ENCODE data around the gene TLE4. TPM values are rescaled to one million over a fixed set of nuclear protein-coding genes. Genes with fewer than 3 reads are reported as not detected.
"Not testable (repeated sequence)": the region's sequence is repeated elsewhere in the genome, so short reads cannot be mapped to it uniquely, and the experiment has no call there.

The TLE4 gene
- total and polyA plus RNA-seq, 5 experiments from 2014 or later = 25.3 to 110 (median 37.8) TPM

DNA sequence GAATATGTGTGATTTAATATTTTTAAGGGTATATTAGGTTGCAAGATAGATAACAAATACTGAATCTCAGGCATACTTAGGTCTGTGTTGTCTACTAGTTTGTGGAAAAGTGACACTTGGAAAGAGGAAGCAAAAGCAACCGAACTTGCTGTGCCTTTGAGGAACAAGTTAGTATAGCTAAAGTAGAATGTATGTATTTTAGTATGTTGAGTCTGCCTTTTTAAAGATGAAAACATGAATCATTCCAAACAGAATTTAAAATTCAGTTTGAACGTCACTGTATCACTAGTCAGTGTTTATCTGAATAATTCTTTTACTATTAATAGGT, 12.9 kb downstream of the TLE4 start:
- H3K27me3 Mint-ChIP-seq = no peaks in the 10 kb centered on the region
- H3K4me3 Mint-ChIP-seq = peak overlapping the region in 8 of 10 donors; percentile 54 to 75 (median 70)
- H3K9me3 Mint-ChIP-seq = no peaks in the 10 kb centered on the region
- H3K4me1 Mint-ChIP-seq = peaks cover 50 to 89% (median 84%) of the 10 kb centered on the region in 4 donors
- peak overlapping the region in 5 of 10 donors; percentile 75 to 91 (median 86) for H3K27ac Mint-ChIP-seq
- DNase-seq = no peak
- ATAC-seq = no peak
- POLR2A ChIA-PET = interaction anchor here (0.9 to 8.6 kb wide), 3 partner anchors 11 to 13 kb away, joined by 3 to 75 read pairs (median 3); partner anchors contain the start of gene TLE4
- H3K36me3 Mint-ChIP-seq = peaks cover 5 to 25% (median 19%) of the 10 kb centered on the region in 3 donors

DNA sequence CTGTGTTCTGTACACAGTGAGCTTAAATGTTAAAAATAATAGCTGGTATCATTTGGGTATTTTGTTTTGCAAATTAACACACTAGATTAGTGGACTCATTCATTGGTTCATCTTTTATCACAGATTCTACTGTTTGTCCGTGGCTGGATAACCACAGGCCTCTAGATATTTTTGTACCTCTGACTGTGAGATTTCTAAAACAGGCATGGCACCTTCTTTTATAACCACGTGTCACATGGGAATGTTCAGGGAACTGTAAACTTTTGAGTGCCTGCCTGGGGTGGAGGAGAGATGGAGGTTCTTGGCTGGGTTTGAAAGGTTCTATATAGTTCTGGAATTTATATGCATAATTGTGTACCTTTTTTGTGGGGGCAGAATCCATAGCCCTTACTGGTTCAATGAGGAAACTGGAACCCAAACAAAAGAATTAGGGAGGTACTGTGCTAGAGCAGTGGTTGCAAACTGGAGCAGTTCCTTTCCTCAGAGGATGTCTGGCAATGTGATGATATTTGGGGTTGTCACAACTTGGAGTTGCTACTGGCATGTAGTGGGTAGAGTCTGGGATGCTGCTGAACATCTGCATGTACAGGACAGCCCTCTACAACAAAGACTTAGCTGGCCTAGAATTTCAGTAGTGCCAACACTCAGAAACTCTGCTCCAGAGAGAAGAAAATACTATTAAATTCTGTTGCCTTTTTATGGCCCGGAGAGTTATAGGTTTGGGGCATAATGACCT, 16.9 kb downstream of the TLE4 start:
- peak overlapping the region in 1 of 10 donors; percentile 11 for H3K4me3 Mint-ChIP-seq
- H3K27me3 Mint-ChIP-seq = no peaks in the 10 kb centered on the region
- POLR2A ChIA-PET = no interaction called here
- peaks cover 54 to 88% (median 81%) of the 10 kb centered on the region in 4 donors for H3K4me1 Mint-ChIP-seq
- H3K36me3 Mint-ChIP-seq = peaks cover 5 to 19% (median 17%) of the 10 kb centered on the region in 3 donors
- H3K27ac Mint-ChIP-seq = peak overlapping the region in 2 of 10 donors; percentile 37 to 77
- DNase-seq (no peak), ATAC-seq (no peak)
- no peaks in the 10 kb centered on the region for H3K9me3 Mint-ChIP-seq

DNA sequence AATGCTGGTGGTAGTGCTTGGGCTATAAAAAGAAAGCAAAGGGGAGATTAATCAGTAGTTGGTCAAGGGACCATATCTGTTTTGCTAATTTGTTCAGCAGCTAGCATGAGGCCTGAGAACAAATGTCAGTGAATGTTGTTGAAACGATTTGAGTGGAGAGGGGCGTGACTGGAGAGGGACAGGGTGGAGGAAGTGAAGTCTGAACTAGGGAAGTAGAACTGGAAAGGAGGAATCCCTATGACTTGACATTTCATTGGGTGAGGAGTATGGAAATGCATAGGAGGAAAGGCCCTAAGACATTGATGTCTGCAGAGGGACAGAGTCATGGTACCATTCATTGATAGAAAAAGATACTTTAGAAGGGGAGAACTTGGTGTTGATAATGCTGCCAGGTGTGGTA, 19.7 kb downstream of the TLE4 start:
- Mint-ChIP-seq H3K9me3 (no peaks in the 10 kb centered on the region), H3K4me3 (peak overlapping the region in 7 of 10 donors; percentile 10 to 66 (median 41)), H3K4me1 (peaks cover 52 to 87% (median 77%) of the 10 kb centered on the region in 4 donors), H3K36me3 (peaks cover 5 to 21% (median 19%) of the 10 kb centered on the region in 3 donors), H3K27ac (peak overlapping the region in 5 of 10 donors; percentile 3 to 87 (median 38)), H3K27me3 (no peaks in the 10 kb centered on the region)
- DNase-seq = no peak
- no peak for ATAC-seq
- POLR2A ChIA-PET = interaction anchor here (2.0 kb wide), 1 partner anchor 20 kb away, joined by 7 read pairs; the partner anchor contains the start of gene TLE4

DNA sequence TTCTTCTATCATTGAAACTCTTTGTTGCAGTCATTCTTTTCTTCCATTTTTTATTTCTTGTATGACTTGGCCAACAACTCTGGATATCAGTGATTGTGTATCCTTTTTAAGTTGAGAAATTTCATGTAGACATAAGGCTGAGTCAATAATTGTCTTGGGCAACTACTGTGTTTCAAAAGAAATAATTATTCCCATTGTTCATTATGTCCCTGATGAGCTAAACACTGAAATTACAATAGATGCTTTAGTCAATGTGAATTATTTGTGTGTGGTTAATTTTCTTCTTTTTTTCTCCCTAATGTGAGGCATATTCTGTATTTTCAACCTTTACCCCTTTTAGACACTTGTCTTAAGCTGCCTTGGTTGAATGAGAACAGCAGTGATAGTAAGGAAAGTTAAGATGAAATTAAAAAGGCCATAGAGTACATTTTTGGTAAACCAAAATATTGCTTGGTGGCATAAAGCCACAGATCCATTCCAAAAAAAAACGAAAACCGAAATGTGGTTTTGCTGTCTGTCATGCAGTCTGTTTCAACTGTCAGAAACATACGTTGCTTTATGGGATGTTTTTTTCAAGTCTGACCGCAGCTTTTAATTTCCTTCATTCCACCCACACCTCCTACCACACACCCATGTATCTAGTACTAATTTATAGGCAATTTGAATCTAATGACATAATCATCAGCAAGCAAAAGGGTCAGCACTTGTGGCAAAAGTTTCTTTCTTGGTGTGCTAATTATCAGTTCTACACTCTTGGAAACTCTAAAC, 21.1 kb downstream of the TLE4 start:
- H3K27me3 Mint-ChIP-seq = no peaks in the 10 kb centered on the region
- H3K4me1 Mint-ChIP-seq = peaks cover 57 to 90% (median 84%) of the 10 kb centered on the region in 4 donors
- H3K27ac Mint-ChIP-seq = peak overlapping the region in 8 of 10 donors; percentile 12 to 76 (median 49)
- peaks cover under 1 to 23% (median 19%) of the 10 kb centered on the region in 3 donors for H3K36me3 Mint-ChIP-seq
- DNase-seq = peak in 6 of 10 donors; percentile 14 to 68 (median 55)
- no peaks in the 10 kb centered on the region for H3K9me3 Mint-ChIP-seq
- ATAC-seq = peak; percentile 84 to 92
- POLR2A ChIA-PET = no interaction called here
- peak overlapping the region; percentile 3 to 78 (median 70) for H3K4me3 Mint-ChIP-seq

DNA sequence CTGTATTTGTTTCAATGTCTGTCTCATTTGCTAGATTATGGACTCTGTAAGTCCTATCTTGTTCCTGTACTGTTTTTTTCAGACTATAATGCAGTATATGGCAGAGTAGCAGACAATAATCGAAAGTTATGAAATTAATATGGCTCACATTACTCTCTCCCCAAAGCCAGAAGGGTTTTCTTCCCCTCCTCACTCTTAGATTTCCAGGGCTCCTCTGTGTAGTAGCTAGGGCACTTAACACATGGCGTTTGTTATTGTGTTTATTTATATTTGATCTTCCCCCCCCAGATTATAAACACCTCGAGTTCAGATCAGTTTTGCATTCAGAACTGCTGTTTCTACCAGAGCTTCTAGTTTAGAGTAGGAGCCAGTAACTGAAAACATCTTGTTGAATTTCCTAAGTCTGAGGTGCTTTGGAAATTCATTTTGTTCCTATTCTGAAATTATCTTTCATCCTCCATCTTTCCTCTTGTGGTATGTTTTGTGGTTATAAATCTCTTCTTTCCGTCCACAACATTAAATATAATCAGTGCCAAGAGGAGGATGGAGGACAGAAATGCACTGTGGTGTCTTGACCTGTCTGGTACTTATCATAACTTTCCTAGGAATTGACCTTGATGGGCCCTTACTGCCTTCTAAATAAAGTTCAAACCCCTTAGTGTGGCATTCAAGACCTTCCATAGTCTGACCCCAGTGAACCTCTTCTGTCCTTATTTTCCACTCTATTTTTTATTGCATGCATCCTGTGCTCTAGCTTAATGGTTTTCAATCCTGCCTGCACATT, 27.0 kb downstream of the TLE4 start:
- POLR2A ChIA-PET = interaction anchor here (0.9 kb wide), 1 partner anchor 10 kb away, joined by 3 read pairs; no protein-coding TSS in a partner anchor
- ATAC-seq (no peak), DNase-seq (no peak)
- peaks cover 42 to 73% (median 63%) of the 10 kb centered on the region in 4 donors for H3K4me1 Mint-ChIP-seq
- H3K27me3 Mint-ChIP-seq = no peaks in the 10 kb centered on the region
- H3K9me3 Mint-ChIP-seq = peaks cover 0 to 14% (median 3%) of the 10 kb centered on the region in 9 donors
- peaks cover 17 to 35% (median 27%) of the 10 kb centered on the region in 3 donors for H3K36me3 Mint-ChIP-seq
- H3K27ac Mint-ChIP-seq = peak overlapping the region in 4 of 10 donors; percentile 16 to 35 (median 20)
- H3K4me3 Mint-ChIP-seq = peak overlapping the region in 2 of 10 donors; percentile 13 to 25

DNA sequence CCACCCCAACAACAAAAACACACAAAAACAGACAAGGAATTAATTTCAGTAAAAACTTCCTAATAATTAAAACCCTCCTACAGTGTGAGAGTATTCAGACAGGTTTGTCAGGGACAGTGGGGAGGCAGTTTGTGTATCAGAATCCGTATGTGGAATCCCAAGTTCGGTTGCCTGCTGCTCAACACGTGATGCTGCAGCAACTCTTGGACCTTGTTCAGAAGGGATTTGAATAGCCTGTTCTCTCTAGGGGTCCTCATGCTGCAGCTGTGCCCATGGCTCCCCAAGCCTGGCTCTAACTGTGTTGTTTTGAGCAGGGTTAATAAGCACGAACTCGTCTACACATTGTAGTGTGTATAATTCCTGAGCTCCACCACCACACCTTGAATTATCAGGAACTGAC, 28.7 kb downstream of the TLE4 start:
- POLR2A ChIA-PET = no interaction called here
- no peak for ATAC-seq
- DNase-seq = no peak
- Mint-ChIP-seq H3K9me3 (peaks cover 0 to 14% (median 3%) of the 10 kb centered on the region in 9 donors), H3K27me3 (no peaks in the 10 kb centered on the region), H3K27ac (peak overlapping the region in 1 of 10 donors; percentile 16), H3K36me3 (peaks cover 17 to 35% (median 24%) of the 10 kb centered on the region in 3 donors), H3K4me1 (peaks cover 33 to 57% (median 50%) of the 10 kb centered on the region in 4 donors), H3K4me3 (no peak overlapping the region)

DNA sequence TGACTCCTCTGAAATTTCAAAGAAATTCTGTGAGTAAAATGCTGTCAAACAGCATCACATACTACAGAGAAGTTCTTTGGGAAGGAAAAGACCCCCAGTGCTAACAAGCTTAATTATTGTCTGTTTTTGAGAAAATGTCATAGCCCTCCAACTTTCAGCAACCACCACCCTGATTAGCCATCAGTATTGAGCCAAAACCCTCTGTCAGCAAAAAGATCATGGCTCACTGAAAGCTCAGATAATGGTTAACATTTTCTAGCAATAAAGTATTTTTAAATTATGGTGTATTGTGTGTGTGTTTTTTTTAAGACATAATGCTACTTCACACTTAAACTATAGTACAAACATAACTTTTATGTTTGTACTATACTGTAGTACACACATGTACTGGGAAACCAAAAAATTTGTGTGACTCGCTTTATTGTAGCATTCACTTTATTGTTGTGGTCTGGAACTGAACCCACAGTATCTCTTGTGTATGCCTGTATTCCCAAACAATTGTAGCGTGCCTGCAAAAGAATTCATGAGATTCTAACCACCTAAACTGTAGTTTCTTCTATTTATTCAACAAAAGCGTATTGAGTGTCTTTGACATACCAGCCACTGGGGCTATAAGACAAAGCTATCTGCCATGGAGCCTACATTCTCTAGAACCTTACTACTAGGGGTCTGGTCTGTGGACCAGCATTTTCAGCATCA, 31.6 kb downstream of the TLE4 start:
- Mint-ChIP-seq H3K9me3 (peaks cover 0 to 14% (median 5%) of the 10 kb centered on the region in 9 donors), H3K4me3 (peak overlapping the region in 1 of 10 donors; percentile 38), H3K36me3 (peaks cover 17 to 39% (median 28%) of the 10 kb centered on the region in 3 donors), H3K4me1 (peaks cover 26 to 53% (median 43%) of the 10 kb centered on the region in 4 donors), H3K27me3 (no peaks in the 10 kb centered on the region), H3K27ac (no peak overlapping the region)
- POLR2A ChIA-PET = no interaction called here
- no peak for ATAC-seq
- DNase-seq = no peak

DNA sequence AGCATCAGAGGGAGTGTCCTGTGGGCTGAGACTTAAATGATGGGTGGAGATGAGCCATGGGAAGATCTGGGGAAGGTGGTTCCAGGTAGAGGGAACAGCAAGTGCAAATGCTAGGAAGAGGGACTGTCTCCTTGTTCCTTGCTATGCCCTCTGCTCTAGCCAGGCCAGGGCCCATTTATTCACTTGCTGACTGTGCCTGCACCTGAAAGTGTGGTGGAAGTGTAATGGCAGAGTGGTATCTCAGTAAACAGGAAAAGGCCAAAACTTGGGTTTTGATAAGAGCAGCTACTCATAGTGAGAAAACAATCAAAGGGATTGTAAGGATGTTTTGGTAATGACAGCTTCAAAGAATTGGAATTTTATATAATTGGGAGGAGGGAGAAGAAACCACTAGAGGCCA, 32.4 kb downstream of the TLE4 start:
- Mint-ChIP-seq H3K27me3 (no peaks in the 10 kb centered on the region), H3K9me3 (peaks cover 0 to 14% (median 5%) of the 10 kb centered on the region in 9 donors), H3K4me1 (peaks cover 20 to 48% (median 37%) of the 10 kb centered on the region in 4 donors), H3K27ac (no peak overlapping the region), H3K36me3 (peaks cover 17 to 39% (median 25%) of the 10 kb centered on the region in 3 donors), H3K4me3 (no peak overlapping the region)
- DNase-seq = no peak
- no peak for ATAC-seq
- POLR2A ChIA-PET = interaction anchor here (1.3 kb wide), 1 partner anchor 33 kb away, joined by 4 read pairs; the partner anchor contains the start of gene TLE4

DNA sequence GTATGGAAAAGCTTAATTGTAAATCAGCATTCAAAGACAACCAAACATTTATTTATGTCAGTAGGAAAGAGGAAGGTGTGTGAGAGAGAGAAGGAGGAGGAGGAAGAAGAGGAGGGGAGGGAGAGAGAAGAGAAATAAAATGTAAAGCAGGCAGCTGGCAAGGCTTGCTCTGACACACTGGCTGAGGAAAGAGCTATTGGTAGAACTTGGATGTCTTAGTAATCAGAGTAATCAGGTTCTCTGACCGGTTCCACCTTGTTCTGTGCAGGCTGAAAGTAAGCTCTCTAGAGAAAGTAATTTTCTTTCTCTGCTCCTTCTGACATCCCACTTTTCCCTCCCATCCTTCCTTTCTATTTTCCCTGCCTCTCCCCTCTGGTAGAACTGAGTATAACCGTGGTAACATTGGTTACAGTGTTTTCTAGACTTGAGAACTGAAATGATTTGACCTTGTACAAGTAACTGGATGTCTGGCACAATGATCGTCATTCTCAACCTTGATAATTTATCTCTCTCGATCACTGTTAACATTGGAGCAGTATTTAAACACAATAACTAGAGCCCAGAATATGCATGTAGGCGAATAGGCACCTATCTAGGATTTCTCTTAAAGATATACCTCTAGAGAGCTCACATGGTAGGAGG, 33.3 kb downstream of the TLE4 start:
- no peak for DNase-seq
- peaks cover 0 to 14% (median 5%) of the 10 kb centered on the region in 9 donors for H3K9me3 Mint-ChIP-seq
- H3K27ac Mint-ChIP-seq = no peak overlapping the region
- H3K4me1 Mint-ChIP-seq = peaks cover 21 to 48% (median 37%) of the 10 kb centered on the region in 4 donors
- POLR2A ChIA-PET = interaction anchor here (1.3 kb wide), 1 partner anchor 33 kb away, joined by 4 read pairs; the partner anchor contains the start of gene TLE4
- peaks cover 17 to 39% (median 24%) of the 10 kb centered on the region in 3 donors for H3K36me3 Mint-ChIP-seq
- H3K27me3 Mint-ChIP-seq = no peaks in the 10 kb centered on the region
- peak in 1 of 2 donors; percentile 23 for ATAC-seq
- H3K4me3 Mint-ChIP-seq = no peak overlapping the region

DNA sequence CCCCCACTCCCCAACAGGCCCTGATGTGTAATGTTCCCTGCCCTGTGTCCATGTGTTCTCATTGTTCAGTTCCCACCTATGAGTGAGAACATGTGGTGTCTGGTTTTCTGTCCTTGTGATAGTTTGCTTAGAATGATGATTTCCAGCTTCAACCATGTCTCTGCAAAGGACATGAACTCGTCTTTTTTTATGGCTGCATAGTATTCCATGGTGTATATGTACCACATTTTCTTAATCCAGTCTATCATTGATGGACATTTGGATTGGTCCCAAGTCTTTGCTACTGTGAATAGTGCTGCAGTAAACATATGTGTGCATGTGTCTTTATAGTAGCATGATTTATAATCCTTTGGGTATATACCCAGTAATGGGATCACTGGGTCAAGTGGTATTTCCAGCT, 34.8 kb downstream of the TLE4 start:
- H3K4me3 Mint-ChIP-seq, POLR2A ChIA-PET, DNase-seq, H3K27me3 Mint-ChIP-seq, ATAC-seq: not testable (repeated sequence)
- Mint-ChIP-seq H3K27ac (peak overlapping the region in 1 of 10 donors; percentile 39), H3K9me3 (peaks cover 0 to 12% (median 5%) of the 10 kb centered on the region in 9 donors), H3K36me3 (peaks cover 14 to 32% (median 22%) of the 10 kb centered on the region in 3 donors), H3K4me1 (peaks cover 20 to 52% (median 42%) of the 10 kb centered on the region in 4 donors)

DNA sequence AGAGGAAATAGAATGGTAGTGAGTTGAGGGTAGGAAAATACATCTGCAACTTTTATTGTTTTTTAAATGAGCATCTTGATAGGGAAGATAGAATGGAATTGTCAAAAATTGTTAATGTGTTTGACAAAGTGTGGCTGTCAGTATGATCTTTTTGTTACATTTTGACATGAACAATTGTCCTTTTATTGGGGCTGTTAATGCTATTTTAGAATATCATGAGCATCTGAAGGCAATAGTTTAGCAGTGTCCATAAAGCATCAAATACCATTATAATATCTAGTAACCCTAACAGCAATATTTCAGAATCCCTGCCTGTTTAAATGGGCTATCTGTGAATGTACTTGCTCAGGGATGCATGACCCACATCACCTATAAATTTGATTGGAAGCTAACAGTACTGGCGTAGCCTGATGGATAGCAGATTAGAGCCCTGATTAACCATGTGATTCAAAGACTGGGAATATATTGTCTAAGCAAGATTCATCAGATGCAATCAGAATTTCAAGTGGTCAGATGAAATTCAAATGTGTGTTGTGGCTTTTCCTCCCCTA, 37.8 kb downstream of the TLE4 start:
- H3K4me3 Mint-ChIP-seq = no peak overlapping the region
- peaks cover 0 to 24% (median 14%) of the 10 kb centered on the region in 3 donors for H3K36me3 Mint-ChIP-seq
- peak overlapping the region in 1 of 10 donors; percentile 31 for H3K27ac Mint-ChIP-seq
- DNase-seq (no peak), ATAC-seq (no peak)
- POLR2A ChIA-PET = interaction anchor here (1.4 kb wide), 1 partner anchor 11 kb away, joined by 3 read pairs; no protein-coding TSS in a partner anchor
- peaks cover 26 to 72% (median 59%) of the 10 kb centered on the region in 4 donors for H3K4me1 Mint-ChIP-seq
- peaks cover 0 to 6% (median 0%) of the 10 kb centered on the region in 9 donors for H3K9me3 Mint-ChIP-seq
- no peaks in the 10 kb centered on the region for H3K27me3 Mint-ChIP-seq

Measured in naive thymus-derived CD8-positive, alpha-beta T cell (primary cell).